ENCODE results near the gene FADS2. TPM values are rescaled to one million over a fixed set of nuclear protein-coding genes. Genes with fewer than 3 reads are reported as not detected.

FADS2 gene
- polyA plus RNA-seq, 1 donor (not counting 4 experiments of a cell fraction or from before 2014, with no cell fraction given): 196 TPM

- H4K20me1 ChIP-seq (ENCODE audit: control insufficient read depth, extremely low read depth, insufficient read depth, low read length): peaks cover 2% of the 10 kb centered on the region
- dilution Hi-C loops (cut with MboI; ENCODE audit: extremely low pct_ligation_motif_present, low sequenced_read_pairs): no loop called here
These were observed 23.2 kb downstream of the FADS2 start for GRCh38 chr11:61851113-61851899.

GRCh38 chr11:61851900-61852295 lies 23.8 kb downstream of the FADS2 start:
- FAIRE-seq: no peak
- Histone ChIP-seq H4K20me1 (ENCODE audit: control insufficient read depth, extremely low read depth, insufficient read depth, low read length) (peaks cover 2% of the 10 kb centered on the region), H2AFZ (ENCODE audit: control insufficient read depth, low read length) (no peak overlapping the region), H3K9ac (ENCODE audit: control insufficient read depth, extremely low read depth, insufficient read depth, low read length) (no peak overlapping the region), H3K9me3 (ENCODE audit: control insufficient read depth, low read depth, low read length) (no peaks in the 10 kb centered on the region), H3K36me3 (ENCODE audit: control insufficient read depth in 2 of 2, extremely low read depth in 1 of 2, insufficient read depth in 2 of 2, low read length in 2 of 2) (peaks cover 29 to 49% of the 10 kb centered on the region in 2 experiments), H3K79me2 (ENCODE audit: control insufficient read depth, insufficient read depth, low read length) (no peaks in the 10 kb centered on the region), H3K4me3 (ENCODE audit: control insufficient read depth in 2 of 3, extremely low read depth in 1 of 3, insufficient read depth in 2 of 3, low read depth in 1 of 3, low read length in 3 of 3) (no peak overlapping the region), H3K4me1 (ENCODE audit: control insufficient read depth, extremely low read depth, insufficient read depth, low read length) (no peaks in the 10 kb centered on the region), H3K9me1 (ENCODE audit: control insufficient read depth, extremely low read depth, insufficient read depth, low read length) (no peaks in the 10 kb centered on the region), H3K27ac (ENCODE audit: control insufficient read depth, insufficient read depth, low read length) (no peak overlapping the region), H3K4me2 (ENCODE audit: control insufficient read depth, extremely low read depth, insufficient read depth, low read depth, low read length) (no peak overlapping the region), H3K27me3 (ENCODE audit: control insufficient read depth, extremely low read depth, insufficient read depth, low read length) (no peaks in the 10 kb centered on the region)
- TF ChIP-seq EZH2 (IDR thresholded peaks at IDR 0.05; ENCODE audit: low read length) (no peak), CTCF (optimal IDR thresholded peaks at IDR 0.05 in 1 of 3, IDR thresholded peaks at IDR 0.05 in 1 of 3, conservative IDR thresholded peaks at IDR 0.05 in 1 of 3; ENCODE audit: extremely low read depth in 1 of 3, insufficient read depth in 2 of 3, low read length in 3 of 3) (no peak)
- DNase-seq (ENCODE audit: low read depth, low spot score): no peak
- dilution Hi-C loops (cut with MboI; ENCODE audit: extremely low pct_ligation_motif_present, low sequenced_read_pairs): no loop called here

More at GRCh38 chr11:61851113-61851899, 23.2 kb downstream of the FADS2 start:
- Histone ChIP-seq H3K79me2 (ENCODE audit: control insufficient read depth, insufficient read depth, low read length) (no peaks in the 10 kb centered on the region), H3K4me1 (ENCODE audit: control insufficient read depth, extremely low read depth, insufficient read depth, low read length) (no peaks in the 10 kb centered on the region), H3K4me3 (ENCODE audit: control insufficient read depth in 2 of 3, extremely low read depth in 1 of 3, insufficient read depth in 2 of 3, low read depth in 1 of 3, low read length in 3 of 3) (no peak overlapping the region), H3K27me3 (ENCODE audit: control insufficient read depth, extremely low read depth, insufficient read depth, low read length) (no peaks in the 10 kb centered on the region), H3K4me2 (ENCODE audit: control insufficient read depth, extremely low read depth, insufficient read depth, low read depth, low read length) (no peak overlapping the region), H3K9me1 (ENCODE audit: control insufficient read depth, extremely low read depth, insufficient read depth, low read length) (no peaks in the 10 kb centered on the region), H3K9ac (ENCODE audit: control insufficient read depth, extremely low read depth, insufficient read depth, low read length) (no peak overlapping the region), H3K9me3 (ENCODE audit: control insufficient read depth, low read depth, low read length) (no peaks in the 10 kb centered on the region), H2AFZ (ENCODE audit: control insufficient read depth, low read length) (no peak overlapping the region), H3K27ac (ENCODE audit: control insufficient read depth, insufficient read depth, low read length) (no peak overlapping the region), H3K36me3 (ENCODE audit: control insufficient read depth in 2 of 2, extremely low read depth in 1 of 2, insufficient read depth in 2 of 2, low read length in 2 of 2) (peaks cover 24 to 51% of the 10 kb centered on the region in 2 experiments)
- no peak for FAIRE-seq
- no peak for TF ChIP-seq CTCF (optimal IDR thresholded peaks at IDR 0.05 in 1 of 3, IDR thresholded peaks at IDR 0.05 in 1 of 3, conservative IDR thresholded peaks at IDR 0.05 in 1 of 3; ENCODE audit: extremely low read depth in 1 of 3, insufficient read depth in 2 of 3, low read length in 3 of 3)
- TF ChIP-seq EZH2 (IDR thresholded peaks at IDR 0.05; ENCODE audit: low read length): no peak
- no peak for DNase-seq (ENCODE audit: low read depth, low spot score)
